Esophagus squamous epithelium (tissue), 5 donors: ENCODE data around the gene PLCB1. TPM values are rescaled to one million over a fixed set of nuclear protein-coding genes. Genes with fewer than 3 reads are reported as not detected.

ENCODE experiments used
- DNase-seq: peaks from one replicate; lab custom pipeline; 2025; lab: John Stamatoyannopoulos, UW
- H3K27ac ChIP-seq, 4 donors: fragments of 200-600 bp; sonication (generic); one replicate each; pipeline ENCODE4 v1.5.1; 2016 to 2019; ENCODE audit warnings: mild to moderate bottlenecking in 1 of 4
- H3K27me3 ChIP-seq, 4 donors: fragments of 200-600 bp; sonication (generic); 1 replicate in 3 of 4; 2 replicates in 1 of 4; pipeline versions ENCODE4 v1.5.1 to v1.6.0; 2017 to 2021; ENCODE audit warnings: antibody characterized with exemption in 1 of 4
- H3K36me3 ChIP-seq, 3 donors: fragments of 200-600 bp; sonication (generic); one replicate each; pipeline ENCODE4 v1.5.1; 2016 to 2019
- H3K4me1 ChIP-seq, 3 donors: fragments of 200-600 bp; sonication (generic); one replicate each; pipeline ENCODE4 v1.5.1; 2017 to 2019
- H3K4me3 ChIP-seq, 4 donors: fragments of 200-600 bp; sonication (generic); 1 replicate in 3 of 4; 2 replicates in 1 of 4; pipeline ENCODE4 v1.5.1; 2016 to 2019; ENCODE audit warnings: mild to moderate bottlenecking in 2 of 4, moderate library complexity in 1 of 4
- H3K9me3 ChIP-seq, 3 donors: fragments of 200-600 bp; sonication (generic); one replicate each; pipeline ENCODE4 v1.5.1; 2016 to 2019
- POLR2A ChIP-seq, 4 donors: fragments of 450-650 bp; IDR thresholded peaks; one replicate each; pipeline ENCODE4 v1.6.1; 2017; ENCODE audit warnings: antibody characterized with exemption in 4 of 4, mild to moderate bottlenecking in 4 of 4, moderate library complexity in 3 of 4
- WGBS, 2 donors: methylation state at CpG; one replicate each; pipeline ENCODE4 v1.1.5; 2018; 5-methylcytosine and 5-hydroxymethylcytosine counted together
- intact Hi-C: fragments of 100-400 bp; cut with DNase I; formaldehyde crosslinking; loops from one replicate; pipeline ENCODE4 v1.15.0; 2022
- total RNA-seq, 4 donors: library from RNA; depleted of rRNA; stranded (reverse); fragments of >200 nt; gene quantifications; one replicate each; pipeline ENCODE4 v1.1.0, GENCODE V29; 2016
- TF ChIP-seq, protein P1 (sequence below), 6 experiments: fragments of 450-650 bp in 4 of 6; fragments of 200-600 bp in 2 of 6; sonication (generic) in 2 of 6; IDR thresholded peaks; one replicate each; pipeline ENCODE4 v1.5.1; 2016 to 2019; ENCODE audit warnings: antibody characterized with exemption in 6 of 6, mild to moderate bottlenecking in 4 of 6, moderate library complexity in 4 of 6
- donor health status: DM: yes; HTN: yes; CAD: no.

Gene PLCB1
- total RNA-seq, 4 donors from 2014 or later, result 1.9 to 20.4 (median 5.0) TPM

DNA sequence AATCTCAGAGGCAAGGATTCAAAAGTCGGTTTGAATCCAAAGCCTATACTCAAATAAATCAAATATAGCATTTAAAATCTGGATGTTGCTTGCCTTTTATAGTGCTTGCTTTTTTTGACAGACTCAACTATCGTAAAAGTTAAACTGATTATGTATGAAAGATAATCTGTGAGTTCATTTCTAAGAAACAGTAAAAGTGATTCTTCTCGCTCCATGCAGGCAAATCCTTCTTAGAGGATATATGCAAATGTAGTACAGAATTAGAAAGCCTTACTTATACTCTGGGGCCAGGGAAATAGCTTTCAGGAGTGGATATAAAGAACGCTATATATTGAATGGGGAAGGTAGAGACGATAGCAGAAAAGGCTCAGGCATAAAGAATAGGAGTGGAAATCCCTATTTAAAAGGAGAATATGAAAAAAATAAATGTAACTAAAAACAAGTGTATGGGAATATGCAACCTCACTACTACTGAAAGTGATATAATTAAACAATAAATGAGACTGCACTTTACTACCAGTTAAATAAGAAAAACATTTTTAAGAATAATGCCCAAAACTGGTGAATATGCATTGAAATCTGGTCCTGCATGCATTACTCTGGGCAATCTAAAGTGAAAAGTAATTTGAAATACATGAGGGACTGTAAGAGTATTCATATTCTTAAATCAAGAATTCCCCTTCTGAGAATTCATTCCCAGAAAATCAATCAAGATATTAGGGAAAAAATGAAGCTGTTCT is 575.1 kb downstream of the PLCB1 start:
- TF ChIP-seq POLR2A (IDR thresholded peaks at IDR 0.05), result no peak
- TF ChIP-seq, protein P1, sequence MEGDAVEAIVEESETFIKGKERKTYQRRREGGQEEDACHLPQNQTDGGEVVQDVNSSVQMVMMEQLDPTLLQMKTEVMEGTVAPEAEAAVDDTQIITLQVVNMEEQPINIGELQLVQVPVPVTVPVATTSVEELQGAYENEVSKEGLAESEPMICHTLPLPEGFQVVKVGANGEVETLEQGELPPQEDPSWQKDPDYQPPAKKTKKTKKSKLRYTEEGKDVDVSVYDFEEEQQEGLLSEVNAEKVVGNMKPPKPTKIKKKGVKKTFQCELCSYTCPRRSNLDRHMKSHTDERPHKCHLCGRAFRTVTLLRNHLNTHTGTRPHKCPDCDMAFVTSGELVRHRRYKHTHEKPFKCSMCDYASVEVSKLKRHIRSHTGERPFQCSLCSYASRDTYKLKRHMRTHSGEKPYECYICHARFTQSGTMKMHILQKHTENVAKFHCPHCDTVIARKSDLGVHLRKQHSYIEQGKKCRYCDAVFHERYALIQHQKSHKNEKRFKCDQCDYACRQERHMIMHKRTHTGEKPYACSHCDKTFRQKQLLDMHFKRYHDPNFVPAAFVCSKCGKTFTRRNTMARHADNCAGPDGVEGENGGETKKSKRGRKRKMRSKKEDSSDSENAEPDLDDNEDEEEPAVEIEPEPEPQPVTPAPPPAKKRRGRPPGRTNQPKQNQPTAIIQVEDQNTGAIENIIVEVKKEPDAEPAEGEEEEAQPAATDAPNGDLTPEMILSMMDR (IDR thresholded peaks at IDR 0.05), result no peak
- WGBS, 2 donors, result 81 to 82% methylated on average over 5 of the region's 5 CpGs
- Histone ChIP-seq H3K27ac (no peak overlapping the region), H3K4me3 (no peak overlapping the region), H3K27me3 (no peaks in the 10 kb centered on the region), H3K9me3 (no peaks in the 10 kb centered on the region), H3K36me3 (no peaks in the 10 kb centered on the region), H3K4me1 (no peaks in the 10 kb centered on the region)
- DNase-seq, result no peak
- intact Hi-C loops, result no loop called here

DNA sequence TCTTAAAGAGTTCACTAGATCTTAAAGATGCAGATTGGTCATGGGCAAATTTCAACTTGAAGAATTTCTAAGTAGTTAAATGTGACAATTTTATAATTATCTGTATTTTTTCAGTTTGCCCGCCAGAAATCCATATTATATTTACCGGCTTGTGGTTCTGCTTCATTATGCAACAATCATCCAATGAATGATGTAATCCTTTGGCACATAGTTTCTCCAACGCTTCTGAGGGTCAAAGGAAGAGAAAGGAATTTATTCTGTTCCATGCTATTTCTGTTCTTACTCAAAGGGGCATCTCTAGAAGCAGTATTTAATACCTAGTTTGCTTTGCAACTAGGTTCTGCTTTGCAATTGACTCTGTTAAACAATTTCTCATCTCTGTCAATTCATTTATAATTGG is 577.6 kb downstream of the PLCB1 start:
- Histone ChIP-seq H3K4me1 (no peaks in the 10 kb centered on the region), H3K36me3 (no peaks in the 10 kb centered on the region), H3K9me3 (no peaks in the 10 kb centered on the region), H3K27ac (no peak overlapping the region), H3K4me3 (no peak overlapping the region), H3K27me3 (no peaks in the 10 kb centered on the region)
- no peak for TF ChIP-seq POLR2A (IDR thresholded peaks at IDR 0.05)
- TF ChIP-seq, protein P1 (IDR thresholded peaks at IDR 0.05), result no peak
- 70 to 73% methylated on average over 3 of the region's 3 CpGs for WGBS, 2 donors
- DNase-seq, result no peak
- intact Hi-C loops, result loop anchor here (5.0 to 10.0 kb wide), 2 partner anchors 575 to 792 kb away; partner anchors contain the start of gene PLCB1

DNA sequence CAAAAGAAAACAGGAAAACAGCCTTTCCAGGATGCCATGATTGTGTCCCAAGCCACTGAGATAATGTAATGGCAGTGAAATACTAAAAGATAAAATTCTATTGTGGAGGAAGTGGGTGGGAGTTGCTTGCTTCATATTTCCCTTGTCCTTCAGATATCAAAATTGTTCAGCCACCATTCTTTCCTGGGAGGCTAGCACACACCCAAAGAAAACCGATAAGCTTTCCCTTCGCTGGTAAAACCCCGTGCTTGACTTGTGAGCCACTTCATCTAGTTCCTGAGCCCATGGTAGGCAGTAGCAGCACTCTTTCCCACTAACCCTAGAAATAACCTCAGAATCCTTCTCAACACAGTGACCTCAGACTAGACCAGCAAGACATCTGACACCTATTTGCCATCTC is 579.4 kb downstream of the PLCB1 start:
- WGBS, 2 donors, result 89 to 90% methylated on average over 3 of the region's 3 CpGs
- no peak for TF ChIP-seq POLR2A (IDR thresholded peaks at IDR 0.05)
- TF ChIP-seq, protein P1 (IDR thresholded peaks at IDR 0.05), result no peak
- intact Hi-C loops, result loop anchor here (5.0 to 10.0 kb wide), 2 partner anchors 577 to 794 kb away; partner anchors contain the start of gene PLCB1

DNA sequence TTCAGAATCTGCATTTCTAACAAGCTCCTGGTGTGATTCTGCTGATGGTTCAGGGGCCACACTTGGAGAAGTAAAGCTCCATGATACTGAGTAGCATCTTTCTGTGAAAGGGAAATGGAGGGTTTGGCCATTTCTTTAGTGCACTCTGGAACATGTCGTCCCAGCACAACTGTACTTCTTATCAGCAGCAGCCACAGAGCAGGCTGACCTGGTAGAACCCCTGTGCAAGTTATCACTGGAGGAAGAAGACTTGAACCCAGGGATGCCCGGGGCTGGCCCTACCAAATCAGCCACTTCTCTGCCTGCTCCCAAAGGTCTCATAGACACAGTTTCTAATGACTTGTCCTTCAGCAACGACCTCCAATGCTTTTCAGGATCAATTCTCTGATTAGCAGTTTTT is 582.1 kb downstream of the PLCB1 start:
- H3K4me3 ChIP-seq, result no peak overlapping the region
- H3K27me3 ChIP-seq, result no peaks in the 10 kb centered on the region
- H3K27ac ChIP-seq, result no peak overlapping the region
- intact Hi-C loops, result loop anchor here (5.0 to 10.0 kb wide), 2 partner anchors 579 to 797 kb away; partner anchors contain the start of gene PLCB1
- H3K4me1 ChIP-seq, result no peaks in the 10 kb centered on the region
- H3K9me3 ChIP-seq, result no peaks in the 10 kb centered on the region
- no peaks in the 10 kb centered on the region for H3K36me3 ChIP-seq
- 62 to 68% methylated on average over 2 to 3 of the region's 3 CpGs for WGBS, 2 donors
- no peak for DNase-seq
- TF ChIP-seq, protein P1 (IDR thresholded peaks at IDR 0.05), result no peak
- TF ChIP-seq POLR2A (IDR thresholded peaks at IDR 0.05), result no peak

More for the DNA sequence above, 579.4 kb downstream of the PLCB1 start:
- no peak overlapping the region for H3K4me3 ChIP-seq
- H3K27me3 ChIP-seq, result no peaks in the 10 kb centered on the region
- H3K4me1 ChIP-seq, result no peaks in the 10 kb centered on the region
- H3K9me3 ChIP-seq, result no peaks in the 10 kb centered on the region
- H3K36me3 ChIP-seq, result no peaks in the 10 kb centered on the region
- DNase-seq, result no peak
- H3K27ac ChIP-seq, result no peak overlapping the region

DNA sequence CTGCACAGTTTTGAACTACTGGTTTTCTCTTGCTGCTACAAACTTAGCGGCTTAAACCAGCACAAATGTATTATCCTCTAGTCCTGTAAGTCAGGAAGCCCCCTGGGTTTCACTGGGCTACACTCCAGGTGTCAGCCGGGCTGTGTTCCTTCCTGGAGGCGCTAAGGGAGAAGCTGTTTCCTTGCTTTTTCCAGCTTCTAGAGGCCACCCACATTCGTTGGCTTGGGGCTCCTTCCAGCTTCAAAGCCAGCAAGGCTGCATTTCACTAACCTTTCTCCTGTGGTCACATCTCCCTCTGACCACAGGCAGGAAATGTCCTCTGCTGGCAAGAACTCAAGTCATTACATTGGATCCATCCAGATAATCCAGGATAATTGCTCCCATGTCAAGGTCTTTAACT is 586.2 kb downstream of the PLCB1 start:
- H3K27ac ChIP-seq, result no peak overlapping the region
- WGBS, 2 donors, result 55 to 69% methylated on average over 3 to 4 of the region's 4 CpGs
- intact Hi-C loops, result loop anchor here (10.0 kb wide), 1 partner anchor 583 kb away; the partner anchor contains the start of gene PLCB1
- H3K4me1 ChIP-seq, result no peaks in the 10 kb centered on the region
- H3K36me3 ChIP-seq, result no peaks in the 10 kb centered on the region
- no peak for DNase-seq
- H3K27me3 ChIP-seq, result no peaks in the 10 kb centered on the region
- TF ChIP-seq, protein P1 (IDR thresholded peaks at IDR 0.05), result no peak
- no peak for TF ChIP-seq POLR2A (IDR thresholded peaks at IDR 0.05)
- H3K9me3 ChIP-seq, result no peaks in the 10 kb centered on the region
- no peak overlapping the region for H3K4me3 ChIP-seq
